HG02885 (cell line): ENCODE results near the gene GABARAPL2.

Experiments used
- ATAC-seq: cut with Tn5 transposase; IDR thresholded peaks from one replicate; pipeline ENCODE4 v1.9.1; 2021; ENCODE audit warnings: mild to moderate bottlenecking; ENCODE audit not compliant: unreplicated experiment, poor library complexity

GABARAPL2 gene

GRCh38 chr16:75550211-75550662 lies 15.9 kb upstream of the GABARAPL2 start:
- ATAC-seq: peak; percentile 78

DNA sequence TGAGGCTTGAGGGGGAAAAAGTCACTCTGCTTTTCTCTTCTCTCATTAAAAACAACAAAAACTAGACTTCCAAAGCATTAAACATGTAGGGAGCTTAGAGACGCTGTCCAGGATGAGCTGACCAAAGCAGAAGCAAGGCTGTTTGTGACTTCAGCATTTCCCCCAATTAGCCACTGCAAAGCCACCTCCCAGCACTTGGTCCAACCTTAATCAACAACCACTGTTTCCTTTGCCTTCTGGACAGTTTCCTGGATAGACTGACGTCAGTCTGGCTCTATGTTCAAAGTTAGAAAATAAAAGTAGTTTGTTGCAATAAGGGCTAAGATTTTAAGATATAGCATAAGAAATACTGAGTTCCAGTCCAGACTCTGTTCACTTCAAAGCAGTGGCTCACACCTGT lies 13.2 kb upstream of the GABARAPL2 start:
- no peak for ATAC-seq

GRCh38 chr16:75555213-75555706 lies 10.9 kb upstream of the GABARAPL2 start:
- peak; percentile 45 for ATAC-seq

DNA sequence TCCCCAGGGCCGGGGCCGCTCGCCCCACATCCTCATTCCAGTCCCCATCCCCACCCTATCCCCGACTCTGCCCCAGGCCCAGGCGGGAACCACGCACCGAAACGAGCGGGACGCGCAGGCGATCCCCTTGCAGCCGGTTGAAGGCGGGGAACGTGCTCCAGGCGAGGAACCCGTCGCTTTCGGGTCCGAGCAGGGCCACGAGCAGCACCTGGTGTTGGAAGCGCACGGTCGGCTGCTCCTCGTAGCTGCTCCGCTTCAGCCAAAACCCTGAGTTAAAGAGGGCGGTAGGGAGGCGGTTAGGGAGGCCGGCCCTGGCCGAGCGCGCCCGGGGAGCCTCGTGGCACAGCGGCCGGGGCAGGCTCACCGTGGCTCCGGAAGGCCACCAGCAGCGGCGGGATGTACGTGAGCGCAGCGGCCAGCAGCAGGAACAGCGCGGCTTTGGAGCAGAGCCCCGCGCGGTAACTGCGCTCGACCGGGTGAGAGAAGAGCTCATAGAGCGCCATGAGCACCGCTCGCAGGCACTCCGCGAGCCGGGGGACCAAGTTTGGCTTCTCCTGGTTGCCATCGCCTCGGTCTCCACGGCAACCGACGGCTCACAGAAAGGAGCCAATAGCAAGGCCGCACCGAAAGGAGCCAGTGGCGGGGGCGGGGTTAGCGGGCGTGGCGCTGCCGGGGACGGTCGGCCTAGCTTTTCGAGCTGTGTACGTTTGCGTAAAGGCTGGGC lies 10.3 kb upstream of the GABARAPL2 start, which contains the start of gene TMEM231:
TSS of gene TMEM231 (minus strand) at position 546 of the 724 bp plus-strand sequence. CDS start at position 503, 43 bp downstream.
- peak; percentile 96 for ATAC-seq

GRCh38 chr16:75556431-75556950 lies 9.7 kb upstream of the GABARAPL2 start:
- ATAC-seq: no peak

DNA sequence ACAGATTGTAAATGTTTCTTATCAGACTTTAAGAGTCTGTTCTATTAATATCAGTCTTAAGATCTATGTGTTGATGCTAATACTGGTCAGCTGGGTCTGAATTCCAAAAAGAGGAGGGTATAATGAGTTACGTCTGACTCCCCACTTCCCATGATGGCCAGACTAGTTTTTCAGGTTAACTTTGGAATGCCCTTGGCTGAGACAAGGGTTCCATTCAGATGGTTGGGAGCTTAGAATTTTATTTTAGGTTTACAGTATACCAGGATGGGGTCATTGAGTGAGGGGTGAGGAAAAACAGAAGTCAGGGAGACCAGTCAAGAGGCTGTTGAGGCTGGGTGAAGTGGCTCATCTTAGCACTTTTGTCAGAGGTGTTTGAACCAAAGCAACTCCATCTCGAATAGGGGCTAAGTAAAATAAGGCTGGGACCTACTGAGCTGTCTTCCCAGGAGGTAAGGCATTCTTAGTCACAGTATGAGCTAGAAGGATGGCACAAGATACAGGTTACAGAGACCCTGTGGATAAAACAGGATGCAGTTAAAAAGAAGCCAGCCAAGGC lies 7.3 kb upstream of the GABARAPL2 start:
- ATAC-seq: no peak

- no peak for ATAC-seq
These were observed 6.4 kb upstream of the GABARAPL2 start for GRCh38 chr16:75559564-75560372.

GRCh38 chr16:75565640-75566039 lies 539 bp upstream of the GABARAPL2 start:
- ATAC-seq: no peak

DNA sequence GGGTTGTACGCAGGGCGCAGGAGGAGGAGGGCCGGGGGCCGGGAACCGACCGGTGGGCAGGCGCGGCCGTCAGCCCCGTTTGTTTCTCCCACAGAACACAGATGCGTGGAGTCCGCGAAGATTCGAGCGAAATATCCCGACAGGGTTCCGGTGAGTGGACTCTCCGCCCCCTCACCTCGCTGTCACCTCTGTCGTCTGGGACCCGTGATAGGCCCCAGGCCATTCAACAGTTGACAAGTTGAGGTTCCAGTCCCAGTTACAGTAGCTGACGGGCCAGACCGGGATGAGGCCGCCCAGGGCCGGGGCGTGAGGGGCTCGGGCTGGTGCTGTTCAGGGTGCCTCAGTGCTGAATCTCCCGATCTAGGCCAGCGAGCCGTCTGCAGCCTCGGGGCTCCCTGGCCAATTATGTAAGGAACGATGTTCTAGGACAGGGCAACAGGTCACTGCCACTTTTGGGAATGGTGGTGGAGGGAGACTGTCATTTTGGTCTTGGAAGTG lies 628 bp downstream of the GABARAPL2 start:
- ATAC-seq: peak; percentile 3

- ATAC-seq: no peak
These were observed 1.7 kb downstream of the GABARAPL2 start for GRCh38 chr16:75567911-75568310.

- peak; percentile 22 for ATAC-seq
These were observed 4.4 kb downstream of the GABARAPL2 start for GRCh38 chr16:75570396-75571065.

DNA sequence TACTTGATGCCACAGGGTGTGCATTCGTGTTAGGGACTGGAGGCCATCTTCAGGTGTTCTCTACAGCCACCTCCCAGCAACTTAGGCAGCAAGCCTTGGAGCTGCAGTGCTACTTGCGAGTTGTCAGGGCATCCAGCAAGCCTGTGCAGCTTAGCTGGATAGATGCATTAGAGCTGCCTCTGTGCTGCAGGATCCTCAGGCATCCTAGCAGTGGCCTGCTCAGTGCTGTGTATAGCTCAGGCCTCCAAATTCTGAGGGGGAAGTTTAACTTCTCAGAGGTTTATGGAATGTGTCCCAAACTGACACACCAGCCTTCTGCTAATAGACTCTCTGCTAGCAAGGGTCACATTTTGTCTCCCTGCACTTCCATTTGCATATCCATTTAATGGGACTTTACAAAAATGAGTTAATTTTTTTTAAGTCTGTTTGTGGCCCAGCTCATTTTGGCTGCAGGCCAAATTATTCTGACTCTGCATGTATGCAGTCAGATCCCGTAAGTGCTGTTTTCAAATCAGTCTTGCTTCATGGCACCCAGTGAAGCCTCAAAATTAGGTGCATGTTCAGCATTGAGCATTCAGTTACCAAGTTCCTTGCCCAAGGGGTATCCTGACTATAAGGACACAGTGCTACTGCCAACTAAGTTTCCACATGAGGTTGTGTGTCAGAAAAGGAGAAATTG lies 6.8 kb downstream of the GABARAPL2 start:
- no peak for ATAC-seq

- no peak for ATAC-seq
These were observed 7.8 kb downstream of the GABARAPL2 start for GRCh38 chr16:75573955-75574354.

DNA sequence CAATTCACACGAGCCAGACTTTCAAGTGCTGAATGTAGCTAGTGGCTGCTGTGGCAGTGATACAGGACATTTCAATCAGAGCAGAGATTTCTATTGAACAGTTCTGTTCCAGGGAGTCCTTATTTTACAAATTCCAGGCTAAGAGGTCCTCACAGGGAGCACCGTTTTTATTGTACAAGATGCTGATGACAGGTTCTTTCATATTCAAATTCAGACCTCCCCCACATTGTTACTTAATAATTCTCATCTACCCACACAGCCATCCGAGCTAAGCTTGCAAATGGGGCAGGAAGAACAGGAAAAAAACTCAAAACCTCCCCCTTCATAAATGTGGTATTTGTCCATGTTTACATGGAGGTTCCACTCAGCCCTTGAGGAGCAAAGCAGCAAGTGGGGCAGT lies 9.8 kb downstream of the GABARAPL2 start:
- no peak for ATAC-seq

- peak; percentile 69 for ATAC-seq
These were observed 10.2 kb downstream of the GABARAPL2 start for GRCh38 chr16:75576384-75576811.

DNA sequence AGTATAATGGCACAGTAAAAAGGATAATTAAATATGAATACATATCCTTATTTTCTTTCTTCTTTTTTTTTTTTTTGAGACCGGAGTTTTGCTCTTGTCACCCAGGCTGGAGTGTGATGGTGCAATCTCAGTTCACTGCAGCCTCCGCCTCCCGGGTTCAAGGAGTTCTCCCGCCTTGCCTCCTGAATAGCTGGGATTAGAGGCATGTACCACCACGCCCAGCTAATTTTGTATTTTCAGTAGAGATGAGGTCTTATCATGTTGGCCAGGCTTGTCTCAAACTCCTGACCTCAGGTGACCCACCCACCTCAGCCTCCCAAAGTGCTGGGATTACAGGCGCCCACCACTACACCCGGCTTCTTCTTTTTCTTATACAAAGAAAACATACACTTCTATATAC lies 12.0 kb downstream of the GABARAPL2 start:
- no peak for ATAC-seq

- ATAC-seq: no peak
These were observed 12.5 kb downstream of the GABARAPL2 start for GRCh38 chr16:75578725-75579124.

DNA sequence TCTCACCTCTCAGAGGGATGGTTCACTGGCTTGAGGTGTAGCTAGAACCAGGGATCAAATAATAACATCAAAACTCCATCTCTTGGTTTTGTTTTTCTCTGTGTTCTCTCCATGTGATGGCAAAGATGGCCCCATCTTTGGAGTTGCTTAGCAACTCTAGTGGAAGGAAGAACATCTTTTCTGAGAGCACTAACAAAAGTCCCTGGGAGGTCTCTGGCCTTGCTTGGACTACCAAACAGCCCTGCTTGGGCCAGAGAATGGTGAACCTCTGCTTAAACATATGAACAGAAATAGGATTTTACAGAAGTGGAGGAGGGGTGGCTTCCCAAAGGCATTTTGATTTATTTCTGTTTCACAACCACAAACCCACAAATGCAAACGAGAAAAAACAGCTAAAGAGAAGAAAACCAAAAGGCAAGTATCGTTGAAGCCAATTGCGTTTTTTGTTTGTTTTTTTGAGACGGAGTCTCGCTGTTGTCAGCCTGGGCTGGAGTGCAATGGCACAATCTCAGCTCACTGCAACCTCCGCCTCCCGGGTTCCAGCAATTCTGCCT lies 13.2 kb downstream of the GABARAPL2 start:
- no peak for ATAC-seq

DNA sequence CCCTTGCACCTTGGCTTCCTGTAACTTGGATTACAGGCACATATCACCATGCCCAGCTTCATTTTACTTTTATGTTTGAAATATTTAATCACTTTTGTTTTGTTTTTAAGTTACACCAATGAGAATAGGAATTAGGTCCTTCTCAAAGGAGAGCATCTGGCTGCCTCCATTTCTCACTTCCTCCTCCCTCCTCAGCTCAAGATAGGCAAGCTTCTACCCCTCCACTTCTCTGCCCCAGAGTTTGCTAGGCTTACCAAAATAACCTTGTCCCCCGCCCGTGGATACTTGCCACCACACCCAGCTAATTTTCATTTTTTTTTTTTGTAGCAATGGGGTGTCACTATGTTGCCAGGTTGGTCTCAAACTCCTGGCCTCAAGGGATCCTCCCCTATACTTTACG lies 17.9 kb downstream of the GABARAPL2 start:
- peak; percentile 76 for ATAC-seq
